HEK293T (cell line): ENCODE data around the gene FAM120B.

Experiments used
- CTCF ChIA-PET: fragments of 350-600 bp; formaldehyde crosslinking; extraction: SDS; loops from one replicate; lab custom pipeline; 2021; ENCODE audit warnings: antibody characterized with exemption, inconsistent platforms; lab: Yijun Ruan, JAX
- POLR2A ChIA-PET: fragments of 350-600 bp; formaldehyde crosslinking; extraction: SDS; loops from one replicate; lab custom pipeline; 2020; ENCODE audit warnings: antibody characterized with exemption, inconsistent platforms; lab: Yijun Ruan, JAX
- DNase-seq: peaks from one replicate; pipeline ENCODE4 v3.0.0; 2012; ENCODE audit warnings: mixed read lengths; ENCODE audit errors: extremely low spot score
- ARNT ChIP-seq: fragments of 450-650 bp; IDR thresholded peaks from 2 replicates; pipeline ENCODE4 v1.6.1; 2017; ENCODE audit warnings: mild to moderate bottlenecking
- BHLHE40 ChIP-seq: fragments of 450-650 bp; IDR thresholded peaks from 2 replicates; pipeline ENCODE4 v1.6.1; 2016; ENCODE audit warnings: mild to moderate bottlenecking, moderate library complexity, borderline replicate concordance
- CTBP1 ChIP-seq: fragments of 450-650 bp; IDR thresholded peaks from 2 replicates; pipeline ENCODE4 v1.6.1; 2016; ENCODE audit warnings: borderline replicate concordance
- ELF4 ChIP-seq: fragments of 450-650 bp; IDR thresholded peaks from 2 replicates; pipeline ENCODE4 v1.6.1; 2017; ENCODE audit warnings: antibody characterized with exemption
- FOXA1 ChIP-seq: fragments of 450-650 bp; IDR thresholded peaks from 2 replicates; pipeline ENCODE4 v1.6.1; 2016; ENCODE audit warnings: mild to moderate bottlenecking
- FOXK2 ChIP-seq: fragments of 450-650 bp; IDR thresholded peaks from 2 replicates; pipeline ENCODE4 v1.6.1; 2016; ENCODE audit warnings: mild to moderate bottlenecking
- FOXM1 ChIP-seq: fragments of 450-650 bp; IDR thresholded peaks from 2 replicates; pipeline ENCODE4 v1.6.1; 2017; ENCODE audit warnings: mild to moderate bottlenecking, borderline replicate concordance
- HDGF ChIP-seq: fragments of 450-650 bp; IDR thresholded peaks from 2 replicates; pipeline ENCODE4 v1.6.1; 2017; ENCODE audit warnings: antibody characterized with exemption, borderline replicate concordance
- L3MBTL2 ChIP-seq: fragments of 450-650 bp; conservative IDR thresholded peaks from 2 replicates; pipeline ENCODE4 v1.6.1; 2016; ENCODE audit warnings: mild to moderate bottlenecking
- LEF1 ChIP-seq: fragments of 450-650 bp; IDR thresholded peaks from 2 replicates; pipeline ENCODE4 v1.6.1; 2017; ENCODE audit warnings: mild to moderate bottlenecking, borderline replicate concordance
- NFRKB ChIP-seq: fragments of 450-650 bp; IDR thresholded peaks from 2 replicates; pipeline ENCODE4 v1.6.1; 2016; ENCODE audit warnings: mild to moderate bottlenecking, moderate library complexity
- PKNOX1 ChIP-seq: fragments of 450-650 bp; IDR thresholded peaks from 2 replicates; pipeline ENCODE4 v1.6.1; 2016
- SP1 ChIP-seq: fragments of 450-650 bp; IDR thresholded peaks from 2 replicates; pipeline ENCODE4 v1.6.1; 2017
- SUZ12 ChIP-seq: fragments of 450-650 bp; IDR thresholded peaks from 2 replicates; pipeline ENCODE4 v1.6.1; 2016; ENCODE audit warnings: mild to moderate bottlenecking
- TARDBP ChIP-seq: fragments of 450-650 bp; IDR thresholded peaks from 2 replicates; pipeline ENCODE4 v1.6.1; 2016
- ZNF384 ChIP-seq: fragments of 450-650 bp; IDR thresholded peaks from 2 replicates; pipeline ENCODE4 v1.6.1; 2016

FAM120B gene

GRCh38 chr6:170416959-170417606, 110.5 kb downstream of the FAM120B start:
- POLR2A ChIA-PET = no interaction called here
- no peak for TF ChIP-seq ELF4
- DNase-seq = no peak
- CTCF ChIA-PET = no interaction called here

GRCh38 chr6:170417881-170418280, 111.3 kb downstream of the FAM120B start:
- TF ChIP-seq CTBP1 = no peak
- TF ChIP-seq FOXM1 = no peak
- TF ChIP-seq FOXA1 = no peak
- TF ChIP-seq FOXK2 = no peak
- TF ChIP-seq HDGF = no peak
- no peak for TF ChIP-seq SUZ12
- TF ChIP-seq BHLHE40 = no peak
- TF ChIP-seq ELF4 = no peak
- no peak for TF ChIP-seq PKNOX1
- no peak for TF ChIP-seq ZNF384
- no peak for TF ChIP-seq TARDBP
- TF ChIP-seq L3MBTL2 = no peak
- TF ChIP-seq ARNT = no peak
- CTCF ChIA-PET = no interaction called here
- POLR2A ChIA-PET = no interaction called here
- DNase-seq = no peak

GRCh38 chr6:170420283-170420682, 113.7 kb downstream of the FAM120B start:
- no peak for TF ChIP-seq FOXK2
- TF ChIP-seq FOXA1 = no peak
- no peak for TF ChIP-seq SP1
- no peak for TF ChIP-seq SUZ12
- no peak for TF ChIP-seq ELF4
- no peak for TF ChIP-seq ZNF384
- TF ChIP-seq ARNT = no peak
- TF ChIP-seq L3MBTL2 = no peak
- TF ChIP-seq PKNOX1 = no peak
- TF ChIP-seq TARDBP = no peak
- TF ChIP-seq BHLHE40 = no peak
- no peak for TF ChIP-seq LEF1
- ChIA-PET CTCF (no interaction called here), POLR2A (no interaction called here)
- no peak for DNase-seq

- CTCF ChIA-PET = interaction anchor here (0.8 kb wide), 1 partner anchor 36 kb away, joined by 3 read pairs; no protein-coding TSS in a partner anchor
- DNase-seq = no peak
- TF ChIP-seq FOXM1 (no peak), FOXK2 (no peak), FOXA1 (no peak), TARDBP (no peak), HDGF (no peak), L3MBTL2 (no peak), ELF4 (no peak), NFRKB (no peak), BHLHE40 (no peak), SUZ12 (no peak), SP1 (no peak), LEF1 (no peak), ARNT (no peak), ZNF384 (no peak), CTBP1 (no peak), PKNOX1 (no peak)
- POLR2A ChIA-PET = no interaction called here
Measured at GRCh38 chr6:170420791-170421776, 114.5 kb downstream of the FAM120B start.

- ChIA-PET CTCF (interaction anchor here (0.8 kb wide), 1 partner anchor 35 kb away, joined by 3 read pairs; no protein-coding TSS in a partner anchor), POLR2A (no interaction called here)
- no peak for TF ChIP-seq SUZ12
- no peak for TF ChIP-seq ZNF384
- no peak for DNase-seq
Measured at GRCh38 chr6:170421921-170422320, 115.4 kb downstream of the FAM120B start.

- no peak for TF ChIP-seq PKNOX1
- no peak for TF ChIP-seq FOXK2
- TF ChIP-seq BHLHE40 = no peak
- no peak for TF ChIP-seq L3MBTL2
- TF ChIP-seq FOXM1 = no peak
- no peak for TF ChIP-seq TARDBP
- no peak for TF ChIP-seq ELF4
- TF ChIP-seq CTBP1 = no peak
- TF ChIP-seq ZNF384 = no peak
- TF ChIP-seq LEF1 = no peak
- no peak for TF ChIP-seq HDGF
- no peak for TF ChIP-seq SP1
- no peak for TF ChIP-seq FOXA1
- TF ChIP-seq ARNT = no peak
- no peak for TF ChIP-seq NFRKB
- no peak for TF ChIP-seq SUZ12
- ChIA-PET CTCF (interaction anchor here (0.6 kb wide), 1 partner anchor 130 kb away, joined by 5 read pairs; no protein-coding TSS in a partner anchor), POLR2A (no interaction called here)
- no peak for DNase-seq
Measured at GRCh38 chr6:170423030-170423429, 116.5 kb downstream of the FAM120B start.
